ENCODE results near the gene ARHGAP15. TPM values are rescaled to one million over a fixed set of nuclear protein-coding genes. Genes with fewer than 3 reads are reported as not detected.

The ARHGAP15 gene
- total RNA-seq, 2 donors from 2014 or later, result 0.86 TPM; not detected in 1

GRCh38 chr2:143601828-143602227 is 472.6 kb downstream of the ARHGAP15 start:
- peaks cover 12% of the 10 kb centered on the region for H3K4me1 ChIP-seq (ENCODE audit: control insufficient read depth, insufficient read depth, low read length)
- no peak overlapping the region for H3K9ac ChIP-seq (ENCODE audit: extremely low read depth, low read length, poor library complexity, severe bottlenecking)
- no peaks in the 10 kb centered on the region for H3K27me3 Mint-ChIP-seq (ENCODE audit: insufficient read depth)
- no peak overlapping the region for H3K27ac ChIP-seq (ENCODE audit: low read depth, low read length)
- H3K9me3 Mint-ChIP-seq, result no peaks in the 10 kb centered on the region
- peaks cover 42% of the 10 kb centered on the region for H3K4me1 Mint-ChIP-seq
- TF ChIP-seq, protein P1, sequence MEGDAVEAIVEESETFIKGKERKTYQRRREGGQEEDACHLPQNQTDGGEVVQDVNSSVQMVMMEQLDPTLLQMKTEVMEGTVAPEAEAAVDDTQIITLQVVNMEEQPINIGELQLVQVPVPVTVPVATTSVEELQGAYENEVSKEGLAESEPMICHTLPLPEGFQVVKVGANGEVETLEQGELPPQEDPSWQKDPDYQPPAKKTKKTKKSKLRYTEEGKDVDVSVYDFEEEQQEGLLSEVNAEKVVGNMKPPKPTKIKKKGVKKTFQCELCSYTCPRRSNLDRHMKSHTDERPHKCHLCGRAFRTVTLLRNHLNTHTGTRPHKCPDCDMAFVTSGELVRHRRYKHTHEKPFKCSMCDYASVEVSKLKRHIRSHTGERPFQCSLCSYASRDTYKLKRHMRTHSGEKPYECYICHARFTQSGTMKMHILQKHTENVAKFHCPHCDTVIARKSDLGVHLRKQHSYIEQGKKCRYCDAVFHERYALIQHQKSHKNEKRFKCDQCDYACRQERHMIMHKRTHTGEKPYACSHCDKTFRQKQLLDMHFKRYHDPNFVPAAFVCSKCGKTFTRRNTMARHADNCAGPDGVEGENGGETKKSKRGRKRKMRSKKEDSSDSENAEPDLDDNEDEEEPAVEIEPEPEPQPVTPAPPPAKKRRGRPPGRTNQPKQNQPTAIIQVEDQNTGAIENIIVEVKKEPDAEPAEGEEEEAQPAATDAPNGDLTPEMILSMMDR (conservative IDR thresholded peaks at IDR 0.05), result no peak
- no peaks in the 10 kb centered on the region for H3K27me3 ChIP-seq (ENCODE audit: control insufficient read depth, insufficient read depth, low read length, poor library complexity, severe bottlenecking)
- no peak overlapping the region for H3K4me3 ChIP-seq (ENCODE audit: low read length)
- H3K27ac Mint-ChIP-seq, result no peak overlapping the region
- no peaks in the 10 kb centered on the region for H3K9me3 ChIP-seq (ENCODE audit: control insufficient read depth, low read length)
- no peak for DNase-seq
- WGBS, 2 experiments (ENCODE audit: insufficient coverage in 1 of 2, insufficient read length in 1 of 2), result 91% methylated on average over 1 of the region's 1 CpG; no CpG with 5 or more reads in 1 of the 2 experiments
- no peak overlapping the region for H3K4me3 Mint-ChIP-seq
- no peaks in the 10 kb centered on the region for H3K36me3 ChIP-seq (ENCODE audit: control insufficient read depth, insufficient read depth, low read length)
- no peaks in the 10 kb centered on the region for H3K36me3 Mint-ChIP-seq (ENCODE audit: low read depth)

GRCh38 chr2:143603035-143603655 is 473.9 kb downstream of the ARHGAP15 start:
- 24 to 38% methylated on average over 3 to 5 of the region's 5 CpGs for WGBS, 2 experiments (ENCODE audit: insufficient coverage in 1 of 2, insufficient read length in 1 of 2)
- Histone ChIP-seq H3K9ac (ENCODE audit: extremely low read depth, low read length, poor library complexity, severe bottlenecking) (no peak overlapping the region), H3K27me3 (ENCODE audit: control insufficient read depth, insufficient read depth, low read length, poor library complexity, severe bottlenecking) (no peaks in the 10 kb centered on the region), H3K27ac (ENCODE audit: low read depth, low read length) (peak overlapping the region; percentile 79), H3K36me3 (ENCODE audit: control insufficient read depth, insufficient read depth, low read length) (no peaks in the 10 kb centered on the region), H3K4me3 (ENCODE audit: low read length) (peak overlapping the region; percentile 5), H3K9me3 (ENCODE audit: control insufficient read depth, low read length) (no peaks in the 10 kb centered on the region), H3K4me1 (ENCODE audit: control insufficient read depth, insufficient read depth, low read length) (peaks cover 12% of the 10 kb centered on the region)
- Mint-ChIP-seq H3K27ac (no peak overlapping the region), H3K4me3 (peak overlapping the region; percentile 19), H3K4me1 (peaks cover 45% of the 10 kb centered on the region), H3K36me3 (ENCODE audit: low read depth) (no peaks in the 10 kb centered on the region), H3K27me3 (ENCODE audit: insufficient read depth) (peaks cover 1% of the 10 kb centered on the region), H3K9me3 (no peaks in the 10 kb centered on the region)
- TF ChIP-seq, protein P1 (conservative IDR thresholded peaks at IDR 0.05), result no peak
- no peak for DNase-seq

DNA sequence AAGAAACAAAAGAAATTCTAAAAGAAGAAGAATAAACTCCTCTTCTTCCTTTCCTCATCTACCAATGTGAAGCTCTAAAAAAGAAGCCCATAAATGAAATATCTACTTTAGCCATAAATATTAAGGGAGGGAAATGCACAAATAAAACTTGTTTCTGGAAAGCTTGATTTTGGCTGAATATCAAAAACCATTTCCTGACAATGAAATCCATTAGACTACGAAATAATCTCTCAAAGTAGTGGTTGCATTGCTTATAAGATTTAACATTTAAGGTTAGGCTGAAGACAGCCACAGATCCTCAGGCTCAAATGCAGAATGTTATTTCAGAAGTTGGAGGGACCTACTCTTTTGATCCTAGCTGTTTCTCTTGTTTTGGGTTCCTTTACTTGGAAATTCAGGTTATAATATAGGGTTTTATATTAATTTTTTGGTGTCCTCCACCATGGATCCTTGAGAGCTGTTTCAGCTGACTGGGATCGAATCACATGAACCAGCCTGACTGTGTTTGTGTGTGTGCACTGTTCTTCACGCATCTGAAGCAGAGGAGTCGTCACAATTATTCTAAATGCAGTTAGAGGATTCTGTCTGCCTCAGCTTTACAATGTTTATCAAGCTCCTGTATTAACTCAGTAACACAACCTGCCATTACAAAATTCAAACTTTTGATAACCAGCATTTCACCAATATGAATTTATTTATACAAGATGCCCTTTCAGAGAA is 474.8 kb downstream of the ARHGAP15 start:
- TF ChIP-seq, protein P1 (conservative IDR thresholded peaks at IDR 0.05), result no peak
- H3K27me3 Mint-ChIP-seq (ENCODE audit: insufficient read depth), result peaks cover 1% of the 10 kb centered on the region
- no peak overlapping the region for H3K4me3 Mint-ChIP-seq
- no peak overlapping the region for H3K27ac Mint-ChIP-seq
- peaks cover 53% of the 10 kb centered on the region for H3K4me1 Mint-ChIP-seq
- DNase-seq, result no peak
- no peaks in the 10 kb centered on the region for H3K9me3 Mint-ChIP-seq
- WGBS, 2 experiments (ENCODE audit: insufficient coverage in 1 of 2, insufficient read length in 1 of 2), result 91% methylated on average over 4 of the region's 4 CpGs; no CpG with 5 or more reads in 1 of the 2 experiments
- peak overlapping the region; percentile 79 for H3K27ac ChIP-seq (ENCODE audit: low read depth, low read length)
- no peak overlapping the region for H3K9ac ChIP-seq (ENCODE audit: extremely low read depth, low read length, poor library complexity, severe bottlenecking)
- H3K4me3 ChIP-seq (ENCODE audit: low read length), result no peak overlapping the region
- no peaks in the 10 kb centered on the region for H3K27me3 ChIP-seq (ENCODE audit: control insufficient read depth, insufficient read depth, low read length, poor library complexity, severe bottlenecking)
- no peaks in the 10 kb centered on the region for H3K36me3 Mint-ChIP-seq (ENCODE audit: low read depth)
- no peaks in the 10 kb centered on the region for H3K36me3 ChIP-seq (ENCODE audit: control insufficient read depth, insufficient read depth, low read length)
- H3K9me3 ChIP-seq (ENCODE audit: control insufficient read depth, low read length), result no peaks in the 10 kb centered on the region
- H3K4me1 ChIP-seq (ENCODE audit: control insufficient read depth, insufficient read depth, low read length), result peaks cover 12% of the 10 kb centered on the region
